Panc1 (cell line): ENCODE measurements around the gene PSKH1. TPM values are rescaled to one million over a fixed set of nuclear protein-coding genes. Genes with fewer than 3 reads are reported as not detected.

Experiments
- ATAC-seq: fragments of 200-7000 bp; cut with Tn5 transposase; 2 replicates; pipeline ENCODE4 v1.9.1; 2020; ENCODE audit warnings: mild to moderate bottlenecking, moderate library complexity
- BruUV-seq: library from RNA; stranded (reverse); fragments of 400-500 nt; replicated peaks from 2 replicates; lab custom pipeline; 2021; lab: Mats Ljungman, UMichigan
- CTCF ChIA-PET: fragments of 300-600 bp; sonication (Branson Sonifier 250); formaldehyde crosslinking; loops from one replicate; lab custom pipeline; 2022; ENCODE audit warnings: antibody characterized with exemption; lab: Charles Lee
- POLR2A ChIA-PET: fragments of 300-600 bp; sonication (Branson Sonifier 250); formaldehyde crosslinking; loops from one replicate; lab custom pipeline; 2022; ENCODE audit warnings: antibody characterized with exemption; lab: Charles Lee
- DNase-seq: peaks from one replicate; pipeline ENCODE4 v3.0.0-alpha.2; 2010; ENCODE audit warnings: low read depth, low spot score
- H3K27ac ChIP-seq: 2 replicates; pipeline ENCODE4 v1.5.1; 2011; ENCODE audit warnings: mild to moderate bottlenecking, low read length, inconsistent platforms
- H3K27me3 ChIP-seq: fragments of 200-500 bp; sonication (Bioruptor generic); 2 replicates; pipeline ENCODE4 v1.6.0; 2014; ENCODE audit warnings: low read length, inconsistent platforms; ENCODE audit not compliant: control insufficient read depth, insufficient read depth
- H3K36me3 ChIP-seq: fragments of 200-500 bp; sonication (Bioruptor generic); 2 replicates; pipeline ENCODE4 v1.5.1; 2014; ENCODE audit warnings: inconsistent platforms, mild to moderate bottlenecking, low read length, moderate library complexity; ENCODE audit not compliant: control insufficient read depth, insufficient read depth
- H3K4me1 ChIP-seq: 2 replicates; pipeline ENCODE4 v1.5.1; 2011; ENCODE audit warnings: inconsistent platforms, mild to moderate bottlenecking, low read length, moderate library complexity; ENCODE audit not compliant: control insufficient read depth, insufficient read depth
- H3K4me3 ChIP-seq, 2 experiments: 2 replicates each; pipeline ENCODE4 v1.5.1; 2011 to 2012; ENCODE audit warnings: low read depth in 2 of 2, low read length in 2 of 2, mild to moderate bottlenecking in 2 of 2, inconsistent platforms in 1 of 2, moderate library complexity in 1 of 2
- H3K9me3 ChIP-seq: fragments of 200-500 bp; sonication (Bioruptor generic); 2 replicates; pipeline ENCODE4 v1.5.1; 2014; ENCODE audit warnings: low read depth, mild to moderate bottlenecking, inconsistent platforms, low read length, moderate library complexity; ENCODE audit not compliant: control insufficient read depth, insufficient read depth
- POLR2AphosphoS5 ChIP-seq: IDR thresholded peaks from 2 replicates; pipeline ENCODE4 v1.6.1; 2012; ENCODE audit warnings: mild to moderate bottlenecking, low read depth, low read length, moderate library complexity
- SIN3A ChIP-seq: IDR thresholded peaks from 2 replicates; pipeline ENCODE4 v1.6.1; 2012; ENCODE audit warnings: low read depth, mild to moderate bottlenecking, low read length, moderate library complexity, borderline replicate concordance; ENCODE audit not compliant: insufficient read depth
- TCF7L2 ChIP-seq: IDR thresholded peaks from 2 replicates; pipeline ENCODE4 v1.6.1; 2011; ENCODE audit warnings: mild to moderate bottlenecking, low read depth, low read length, inconsistent platforms
- in situ Hi-C: cut with HindIII; loops from 2 replicates; pipeline ENCODE4 v1.10.0; 2016; ENCODE audit warnings: low sequenced_read_pairs, low pct_unique_long_range_greater_than_20kb
- intact Hi-C: fragments of 100-400 bp; cut with micrococcal nuclease; formaldehyde crosslinking; loops from one replicate; pipeline ENCODE4 v1.10.0; 2022; ENCODE audit not compliant: unreplicated experiment
- total RNA-seq: library from RNA; stranded (reverse); gene quantifications from one replicate; pipeline ENCODE4 v1.2.1, GENCODE V29; 2021; ENCODE audit not compliant: unreplicated experiment
- TF ChIP-seq, protein P1 (sequence below), 2 experiments: IDR thresholded peaks; 2 replicates each; pipeline ENCODE4 v1.6.1; 2011 to 2012; ENCODE audit warnings: low read depth in 2 of 2, control low read depth in 1 of 2, low read length in 1 of 2, mild to moderate bottlenecking in 1 of 2, moderate library complexity in 1 of 2; ENCODE audit not compliant: insufficient read depth in 1 of 2
- TF ChIP-seq, protein P2 (sequence below): fragments of 450-650 bp; IDR thresholded peaks from 2 replicates; pipeline ENCODE4 v1.5.1; 2017; ENCODE audit warnings: mild to moderate bottlenecking

Gene PSKH1
- total RNA-seq, 1 experiment from 2014 or later: 17.8 TPM

DNA sequence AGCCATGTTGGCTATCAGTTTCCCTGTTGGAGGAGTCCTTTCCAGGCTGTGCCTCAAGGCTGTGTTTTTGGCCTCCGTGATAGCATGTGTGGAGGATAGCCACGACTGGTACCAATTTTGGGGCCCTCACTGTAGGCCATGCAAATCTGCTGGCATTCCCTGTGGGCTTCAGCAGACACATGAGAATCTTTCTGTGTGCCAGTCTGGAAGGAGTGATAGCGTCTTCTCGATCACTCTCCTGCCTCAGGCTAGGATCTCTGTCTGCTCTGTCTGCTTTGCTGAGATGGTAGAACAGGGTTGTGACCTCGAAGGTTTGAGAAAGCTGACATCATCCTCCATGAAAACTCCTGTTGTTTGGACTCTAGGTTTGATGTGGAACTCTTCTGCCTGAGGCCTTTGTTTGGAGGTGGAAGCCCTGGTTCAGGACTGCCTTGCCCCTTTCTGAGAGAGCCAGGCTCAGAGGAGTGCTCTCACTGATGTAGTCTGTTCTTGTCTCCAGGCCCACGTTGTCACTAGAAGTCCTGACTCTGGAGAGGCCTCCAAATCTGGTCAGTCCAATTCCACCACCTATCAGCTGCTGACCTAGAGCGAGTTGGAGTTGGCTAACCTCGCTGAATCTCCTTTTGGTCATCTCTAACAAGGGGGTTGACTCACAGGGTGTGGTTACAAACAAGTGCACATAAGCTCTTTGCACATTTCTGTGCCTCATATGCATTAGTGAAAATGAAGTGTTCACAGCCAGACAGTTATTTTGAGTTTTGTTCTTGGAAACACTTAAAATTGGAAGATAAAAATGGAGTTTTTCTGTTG, 32.3 kb upstream of the PSKH1 start:
- in situ Hi-C loops: no loop called here
- H3K36me3 ChIP-seq: no peaks in the 10 kb centered on the region; the same call in none of the 2 replicates
- ChIA-PET POLR2A (no interaction called here), CTCF (interaction anchor here (0.6 kb wide), 1 partner anchor 11 kb away, joined by 11 read pairs; no protein-coding TSS in a partner anchor)
- no peak for TF ChIP-seq SIN3A
- TF ChIP-seq TCF7L2: no peak
- H3K27ac ChIP-seq: no peak overlapping the region
- H3K4me1 ChIP-seq: peaks cover 13% of the 10 kb centered on the region
- H3K9me3 ChIP-seq: no peaks in the 10 kb centered on the region
- DNase-seq: no peak
- H3K4me3 ChIP-seq: no peak overlapping the region
- ATAC-seq: no peak
- no peaks in the 10 kb centered on the region for H3K27me3 ChIP-seq
- intact Hi-C loops: no loop called here
- BruUV-seq: no TSS peak

DNA sequence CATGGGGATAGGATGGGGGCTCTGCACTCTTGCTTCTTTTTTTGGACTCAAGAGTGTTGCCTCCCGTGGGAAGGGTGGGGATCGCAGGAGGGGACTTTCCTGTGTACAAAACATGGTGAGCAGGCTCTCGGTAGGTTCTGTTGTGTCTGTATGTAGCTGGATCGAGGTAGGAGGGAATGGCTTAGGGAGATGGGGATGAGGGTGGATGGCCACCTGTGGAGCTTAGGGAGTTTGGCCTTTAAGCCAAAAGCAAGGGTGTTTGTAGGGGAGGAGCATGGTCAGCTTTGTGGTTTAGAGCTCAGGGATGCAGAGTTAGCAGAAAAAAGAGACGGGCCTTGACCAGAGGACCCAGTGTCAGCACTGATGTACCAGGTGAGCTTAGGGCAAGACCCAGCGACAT, 31.2 kb upstream of the PSKH1 start:
- Histone ChIP-seq H3K27ac (no peak overlapping the region), H3K36me3 (no peaks in the 10 kb centered on the region; the same call in none of the 2 replicates), H3K9me3 (no peaks in the 10 kb centered on the region), H3K27me3 (no peaks in the 10 kb centered on the region), H3K4me3 (no peak overlapping the region), H3K4me1 (peaks cover 8% of the 10 kb centered on the region)
- intact Hi-C loops (no loop called here), in situ Hi-C loops (no loop called here)
- ChIA-PET CTCF (interaction anchor here (0.6 kb wide), 1 partner anchor 45 kb away, joined by 8 read pairs; no protein-coding TSS in a partner anchor), POLR2A (no interaction called here)
- no TSS peak for BruUV-seq
- TF ChIP-seq, protein P1, sequence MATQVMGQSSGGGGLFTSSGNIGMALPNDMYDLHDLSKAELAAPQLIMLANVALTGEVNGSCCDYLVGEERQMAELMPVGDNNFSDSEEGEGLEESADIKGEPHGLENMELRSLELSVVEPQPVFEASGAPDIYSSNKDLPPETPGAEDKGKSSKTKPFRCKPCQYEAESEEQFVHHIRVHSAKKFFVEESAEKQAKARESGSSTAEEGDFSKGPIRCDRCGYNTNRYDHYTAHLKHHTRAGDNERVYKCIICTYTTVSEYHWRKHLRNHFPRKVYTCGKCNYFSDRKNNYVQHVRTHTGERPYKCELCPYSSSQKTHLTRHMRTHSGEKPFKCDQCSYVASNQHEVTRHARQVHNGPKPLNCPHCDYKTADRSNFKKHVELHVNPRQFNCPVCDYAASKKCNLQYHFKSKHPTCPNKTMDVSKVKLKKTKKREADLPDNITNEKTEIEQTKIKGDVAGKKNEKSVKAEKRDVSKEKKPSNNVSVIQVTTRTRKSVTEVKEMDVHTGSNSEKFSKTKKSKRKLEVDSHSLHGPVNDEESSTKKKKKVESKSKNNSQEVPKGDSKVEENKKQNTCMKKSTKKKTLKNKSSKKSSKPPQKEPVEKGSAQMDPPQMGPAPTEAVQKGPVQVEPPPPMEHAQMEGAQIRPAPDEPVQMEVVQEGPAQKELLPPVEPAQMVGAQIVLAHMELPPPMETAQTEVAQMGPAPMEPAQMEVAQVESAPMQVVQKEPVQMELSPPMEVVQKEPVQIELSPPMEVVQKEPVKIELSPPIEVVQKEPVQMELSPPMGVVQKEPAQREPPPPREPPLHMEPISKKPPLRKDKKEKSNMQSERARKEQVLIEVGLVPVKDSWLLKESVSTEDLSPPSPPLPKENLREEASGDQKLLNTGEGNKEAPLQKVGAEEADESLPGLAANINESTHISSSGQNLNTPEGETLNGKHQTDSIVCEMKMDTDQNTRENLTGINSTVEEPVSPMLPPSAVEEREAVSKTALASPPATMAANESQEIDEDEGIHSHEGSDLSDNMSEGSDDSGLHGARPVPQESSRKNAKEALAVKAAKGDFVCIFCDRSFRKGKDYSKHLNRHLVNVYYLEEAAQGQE (IDR thresholded peaks at IDR 0.05; ENCODE audit: insufficient read depth in 1 of 2, low read depth in 2 of 2, low read length in 1 of 2): no peak
- TF ChIP-seq POLR2AphosphoS5 (no peak), SIN3A (no peak), TCF7L2 (no peak)
- TF ChIP-seq, protein P2, sequence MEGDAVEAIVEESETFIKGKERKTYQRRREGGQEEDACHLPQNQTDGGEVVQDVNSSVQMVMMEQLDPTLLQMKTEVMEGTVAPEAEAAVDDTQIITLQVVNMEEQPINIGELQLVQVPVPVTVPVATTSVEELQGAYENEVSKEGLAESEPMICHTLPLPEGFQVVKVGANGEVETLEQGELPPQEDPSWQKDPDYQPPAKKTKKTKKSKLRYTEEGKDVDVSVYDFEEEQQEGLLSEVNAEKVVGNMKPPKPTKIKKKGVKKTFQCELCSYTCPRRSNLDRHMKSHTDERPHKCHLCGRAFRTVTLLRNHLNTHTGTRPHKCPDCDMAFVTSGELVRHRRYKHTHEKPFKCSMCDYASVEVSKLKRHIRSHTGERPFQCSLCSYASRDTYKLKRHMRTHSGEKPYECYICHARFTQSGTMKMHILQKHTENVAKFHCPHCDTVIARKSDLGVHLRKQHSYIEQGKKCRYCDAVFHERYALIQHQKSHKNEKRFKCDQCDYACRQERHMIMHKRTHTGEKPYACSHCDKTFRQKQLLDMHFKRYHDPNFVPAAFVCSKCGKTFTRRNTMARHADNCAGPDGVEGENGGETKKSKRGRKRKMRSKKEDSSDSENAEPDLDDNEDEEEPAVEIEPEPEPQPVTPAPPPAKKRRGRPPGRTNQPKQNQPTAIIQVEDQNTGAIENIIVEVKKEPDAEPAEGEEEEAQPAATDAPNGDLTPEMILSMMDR: no peak
- DNase-seq (no peak), ATAC-seq (no peak)
